ENCODE results near the gene TAMALIN. TPM values are rescaled to one million over a fixed set of nuclear protein-coding genes. Genes with fewer than 3 reads are reported as not detected.

Gene TAMALIN
- total RNA-seq, 1 donor from 2014 or later = 52.8 TPM

GRCh38 chr12:52036587-52037171 lies 29.9 kb downstream of the TAMALIN start:
- intact Hi-C loops (cut with micrococcal nuclease) = no loop called here
- H3K27ac Mint-ChIP-seq = peak overlapping the region; percentile 64
- H3K4me3 Mint-ChIP-seq = peak overlapping the region; percentile 76
- TF ChIP-seq CTCF (IDR thresholded peaks at IDR 0.05) = no peak
- ATAC-seq (ENCODE audit: low read depth) (peak; percentile 42), DNase-seq (peak; percentile 85)
- no peaks in the 10 kb centered on the region for H3K27me3 Mint-ChIP-seq
- H3K9me3 Mint-ChIP-seq = no peaks in the 10 kb centered on the region
- ChIA-PET CTCF (interaction anchor here (1.7 to 4.5 kb wide), 2 partner anchors 11 to 14 kb away, joined by 6 to 31 read pairs; no protein-coding TSS in a partner anchor), POLR2A (interaction anchor here (0.6 to 6.6 kb wide), 10 partner anchors 9 to 82 kb away, joined by 3 to 94 read pairs (median 5); partner anchors contain the start of genes ATG101, NR4A1 and TAMALIN)
- H3K4me1 Mint-ChIP-seq = peaks cover 77% of the 10 kb centered on the region
- no peaks in the 10 kb centered on the region for H3K36me3 Mint-ChIP-seq (ENCODE audit: low read depth)

GRCh38 chr12:52037248-52037861 lies 30.6 kb downstream of the TAMALIN start:
- Mint-ChIP-seq H3K4me3 (peak overlapping the region; percentile 81), H3K4me1 (peaks cover 78% of the 10 kb centered on the region), H3K27me3 (no peaks in the 10 kb centered on the region), H3K9me3 (no peaks in the 10 kb centered on the region), H3K27ac (peak overlapping the region; percentile 46), H3K36me3 (ENCODE audit: low read depth) (peaks cover 4% of the 10 kb centered on the region)
- ATAC-seq (ENCODE audit: low read depth) = peak; percentile 7
- DNase-seq = peak; percentile 54
- intact Hi-C loops (cut with micrococcal nuclease) = no loop called here
- CTCF ChIA-PET = interaction anchor here (1.5 to 4.5 kb wide), 4 partner anchors 8 to 79 kb away, joined by 3 to 31 read pairs (median 5); no protein-coding TSS in a partner anchor
- TF ChIP-seq CTCF (IDR thresholded peaks at IDR 0.05) = no peak
- POLR2A ChIA-PET = interaction anchor here (0.6 to 6.6 kb wide), 10 partner anchors 8 to 81 kb away, joined by 3 to 94 read pairs (median 5); partner anchors contain the start of genes ATG101, NR4A1 and TAMALIN

GRCh38 chr12:52038447-52038846 lies 31.7 kb downstream of the TAMALIN start:
- ChIA-PET POLR2A (interaction anchor here (0.6 to 6.6 kb wide), 7 partner anchors 10 to 1463 kb away, joined by 3 to 94 read pairs (median 4); partner anchors contain the start of genes ATG101, NR4A1 and TAMALIN), CTCF (interaction anchor here (1.5 to 4.5 kb wide), 3 partner anchors 9 to 78 kb away, joined by 3 to 31 read pairs (median 4); no protein-coding TSS in a partner anchor)
- intact Hi-C loops (cut with micrococcal nuclease) = no loop called here
- Mint-ChIP-seq H3K9me3 (no peaks in the 10 kb centered on the region), H3K4me1 (peaks cover 78% of the 10 kb centered on the region), H3K36me3 (ENCODE audit: low read depth) (peaks cover 6% of the 10 kb centered on the region), H3K27me3 (no peaks in the 10 kb centered on the region), H3K27ac (peak overlapping the region; percentile 26), H3K4me3 (peak overlapping the region; percentile 81)
- ATAC-seq (ENCODE audit: low read depth) = no peak
- no peak for TF ChIP-seq CTCF (IDR thresholded peaks at IDR 0.05)
- DNase-seq = no peak

GRCh38 chr12:52041035-52041434 lies 34.3 kb downstream of the TAMALIN start:
- intact Hi-C loops (cut with micrococcal nuclease) = no loop called here
- no peak for ATAC-seq (ENCODE audit: low read depth)
- no peak for DNase-seq
- Mint-ChIP-seq H3K9me3 (no peaks in the 10 kb centered on the region), H3K4me3 (no peak overlapping the region), H3K27ac (no peak overlapping the region), H3K4me1 (peaks cover 72% of the 10 kb centered on the region), H3K36me3 (ENCODE audit: low read depth) (peaks cover 17% of the 10 kb centered on the region), H3K27me3 (no peaks in the 10 kb centered on the region)
- no peak for TF ChIP-seq CTCF (IDR thresholded peaks at IDR 0.05)
- ChIA-PET POLR2A (interaction anchor here (1.9 to 6.6 kb wide), 3 partner anchors 8 to 29 kb away, joined by 6 to 94 read pairs (median 9); partner anchors contain the start of genes ATG101 and NR4A1), CTCF (interaction anchor here (1.0 to 2.3 kb wide), 4 partner anchors 10 to 41 kb away, joined by 4 to 14 read pairs (median 4); partner anchors contain the start of gene NR4A1)
